Left ventricle myocardium superior (tissue), 1 donor: ENCODE data around the gene TMEM135. TPM values are rescaled to one million over a fixed set of nuclear protein-coding genes. Genes with fewer than 3 reads are reported as not detected.

Experiments
- ATAC-seq: fragments of 200-7000 bp; cut with Tn5 transposase; one replicate; pipeline ENCODE4 v1.9.1; 2020; ENCODE audit warnings: mild to moderate bottlenecking, moderate library complexity
- DNase-seq: peaks from one replicate; pipeline ENCODE4 v3.0.0-alpha.2; 2020
- intact Hi-C: fragments of 100-400 bp; cut with micrococcal nuclease; formaldehyde crosslinking; loops from one replicate; pipeline ENCODE4 v1.11.0; 2022
- total RNA-seq: library from RNA; stranded (reverse); fragmentation: NEBNext Ultra II Directional; extraction: Animal tissue kit (Norgen Biotek cat#: 25700); gene quantifications from one replicate; pipeline ENCODE4 v1.2.1, GENCODE V29; 2021
- donor health status: DM: no; HTN: yes; CAD: no; lungs with severe emphysema.

The TMEM135 gene
- total RNA-seq, 1 donor from 2014 or later: 20.1 TPM

DNA sequence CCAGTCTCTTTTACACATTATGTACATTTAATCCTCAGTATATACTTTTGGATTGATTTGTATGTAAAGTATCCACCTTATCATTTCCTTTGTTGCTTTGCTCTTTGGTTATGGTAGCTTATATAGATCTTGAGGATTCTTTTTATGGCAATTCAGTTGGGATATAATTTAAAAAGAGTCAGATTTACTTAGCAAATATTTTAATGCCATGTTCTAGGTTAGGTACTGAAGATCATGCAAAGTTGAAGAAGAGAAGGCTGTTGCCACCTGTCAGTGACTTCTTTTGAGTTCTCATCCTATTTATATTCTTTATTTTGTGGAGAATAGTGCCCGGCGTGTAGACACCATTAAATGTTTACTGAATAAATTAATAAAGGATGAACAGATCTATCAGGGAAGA lies 279.7 kb downstream of the TMEM135 start:
- ATAC-seq (no peak), DNase-seq (no peak)
- intact Hi-C loops: no loop called here

GRCh38 chr11:87320123-87320522 lies 282.4 kb downstream of the TMEM135 start:
- intact Hi-C loops: no loop called here
- no peak for ATAC-seq

DNA sequence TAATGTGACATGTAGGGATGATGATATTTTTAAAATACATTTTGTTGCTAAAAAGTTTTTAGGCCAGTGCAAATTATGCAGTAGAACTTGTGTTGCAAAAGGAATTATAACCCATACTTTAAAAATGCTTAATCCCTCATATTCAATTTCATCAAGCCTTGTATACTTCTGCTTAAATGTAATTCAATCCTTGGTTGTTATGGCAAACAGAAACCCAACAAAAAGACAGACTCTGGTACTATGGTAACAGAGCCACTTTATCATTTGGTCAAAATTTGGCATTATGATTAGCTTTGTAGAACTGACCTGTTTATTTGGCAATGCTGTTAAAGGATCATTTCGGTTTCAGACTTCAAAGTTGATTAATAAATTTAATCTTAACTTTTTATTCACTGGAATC lies 284.8 kb downstream of the TMEM135 start:
- no peak for ATAC-seq
- DNase-seq: no peak
- intact Hi-C loops: no loop called here

More at GRCh38 chr11:87320123-87320522, 282.4 kb downstream of the TMEM135 start:
- no peak for DNase-seq

- DNase-seq (no peak), ATAC-seq (no peak)
- intact Hi-C loops: no loop called here
Observed at GRCh38 chr11:87323899-87324298, 286.2 kb downstream of the TMEM135 start.

- intact Hi-C loops: no loop called here
- no peak for DNase-seq
- no peak for ATAC-seq
Observed at GRCh38 chr11:87324817-87325489, 287.2 kb downstream of the TMEM135 start.

DNA sequence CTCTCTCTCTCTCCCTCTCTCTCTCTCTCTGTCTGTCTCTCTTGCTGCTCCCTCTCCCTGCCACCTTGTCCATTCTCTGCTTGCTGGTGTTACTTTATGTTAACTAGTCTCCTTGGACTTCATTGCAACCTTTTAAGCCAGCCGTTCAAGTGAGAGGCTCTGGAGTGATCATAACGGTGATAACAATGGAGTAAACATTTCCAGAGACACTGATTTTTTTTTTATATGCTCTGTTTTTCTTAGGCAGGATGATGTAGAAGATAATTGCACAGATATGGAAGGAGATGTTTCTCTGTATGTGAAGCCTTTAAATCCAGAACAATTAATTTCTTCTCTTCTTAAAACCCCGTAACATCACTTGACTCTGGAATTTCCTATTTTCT lies 287.7 kb downstream of the TMEM135 start:
- intact Hi-C loops: no loop called here
- DNase-seq: no peak
- no peak for ATAC-seq

GRCh38 chr11:87326594-87326993 lies 288.9 kb downstream of the TMEM135 start:
- intact Hi-C loops: no loop called here

GRCh38 chr11:87329172-87329571 lies 291.4 kb downstream of the TMEM135 start:
- DNase-seq: no peak
- intact Hi-C loops: no loop called here
- no peak for ATAC-seq

More at GRCh38 chr11:87326594-87326993, 288.9 kb downstream of the TMEM135 start:
- ATAC-seq: no peak
- DNase-seq: no peak

- intact Hi-C loops: no loop called here
- peak; percentile 76 for ATAC-seq
Observed at GRCh38 chr11:87330187-87330601, 292.5 kb downstream of the TMEM135 start.

GRCh38 chr11:87331273-87331672 lies 293.5 kb downstream of the TMEM135 start:
- DNase-seq (no peak), ATAC-seq (peak; percentile 90)
- intact Hi-C loops: no loop called here

More at GRCh38 chr11:87330187-87330601, 292.5 kb downstream of the TMEM135 start:
- DNase-seq: no peak

DNA sequence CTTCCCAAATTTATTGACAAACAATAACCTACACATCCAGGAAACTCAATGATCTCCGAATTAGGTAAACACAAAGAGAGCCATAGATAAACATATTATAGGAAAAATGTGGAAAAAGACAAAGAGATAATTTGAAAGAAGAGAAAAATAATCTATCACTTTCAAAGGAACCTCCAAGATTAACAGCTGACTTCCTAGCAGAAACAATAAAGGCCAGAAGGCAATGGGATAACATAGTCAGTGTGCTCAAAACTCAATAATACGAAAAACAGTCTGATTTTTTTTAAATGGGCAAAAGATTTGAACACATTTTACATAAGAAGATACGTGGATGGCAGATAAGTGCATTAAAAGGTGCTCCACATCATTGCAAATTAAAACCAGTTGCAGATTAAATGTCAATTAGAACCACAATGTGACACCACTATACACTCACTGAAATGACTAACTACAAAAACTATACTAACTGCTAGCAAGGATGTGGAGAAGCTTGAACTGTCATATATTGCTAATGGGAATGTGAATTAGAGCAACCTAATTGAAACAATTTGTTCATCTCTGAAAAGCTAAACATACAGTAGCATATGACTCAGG lies 300.4 kb downstream of the TMEM135 start:
- intact Hi-C loops: no loop called here
- ATAC-seq (no peak), DNase-seq (no peak)

DNA sequence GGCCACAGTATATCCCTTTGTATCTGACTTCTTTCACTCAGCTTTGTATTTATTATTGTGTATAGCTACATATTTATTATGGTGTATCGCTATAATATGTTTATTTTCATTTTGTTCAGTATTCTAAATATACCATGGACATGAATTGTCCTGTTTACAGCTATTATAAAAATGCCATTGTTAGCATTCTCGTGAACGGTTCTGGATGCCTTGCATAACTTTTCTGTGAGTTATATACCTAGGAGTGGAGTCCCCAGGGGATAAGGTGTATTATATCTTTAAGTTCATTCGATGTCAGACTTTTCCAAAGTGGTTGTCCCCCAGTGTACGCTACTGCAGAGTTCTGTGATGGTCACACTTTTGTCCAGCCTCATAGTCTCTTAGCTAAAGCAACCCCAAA lies 301.7 kb downstream of the TMEM135 start:
- ATAC-seq (no peak), DNase-seq (no peak)
- intact Hi-C loops: no loop called here

DNA sequence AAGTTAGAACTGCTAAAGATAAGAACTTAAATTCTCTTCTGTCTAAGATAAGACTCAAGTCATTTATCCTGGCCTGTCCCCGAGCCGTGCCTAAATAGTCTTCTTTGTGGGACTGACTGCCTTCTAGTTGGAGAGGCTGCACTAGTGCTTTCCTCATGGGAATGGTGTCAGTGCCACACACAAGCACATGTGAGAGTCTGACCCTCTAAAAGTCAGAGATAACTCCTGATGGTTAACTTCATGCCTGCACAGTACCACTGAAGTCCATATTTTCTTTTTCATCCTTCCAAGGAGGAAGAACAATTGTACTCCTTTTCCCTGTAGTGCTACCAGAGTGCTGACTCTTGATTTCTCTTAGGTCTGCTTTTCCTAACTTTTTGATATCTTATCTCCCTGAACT lies 309.7 kb downstream of the TMEM135 start:
- ATAC-seq (no peak), DNase-seq (no peak)
- intact Hi-C loops: no loop called here

DNA sequence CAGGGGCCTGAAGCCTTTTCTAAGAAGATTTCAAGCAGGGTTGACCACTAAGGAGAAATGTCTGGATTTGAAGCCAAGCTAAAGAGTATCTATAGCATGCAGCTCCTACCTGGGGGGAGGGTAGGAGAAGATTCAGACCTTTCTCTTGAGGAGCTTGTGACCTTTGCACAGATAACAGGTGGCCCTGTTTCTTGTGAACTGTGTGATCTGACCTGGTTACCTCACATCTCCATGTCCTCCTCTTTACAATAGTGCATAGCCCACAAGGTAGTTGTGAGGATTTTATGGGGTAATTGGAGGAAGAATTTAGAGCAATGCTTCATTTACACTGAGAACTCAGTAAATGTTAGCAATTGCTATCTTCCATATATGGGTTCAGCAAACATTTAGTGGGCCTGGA lies 310.1 kb downstream of the TMEM135 start:
- DNase-seq: no peak
- intact Hi-C loops: no loop called here
- no peak for ATAC-seq

DNA sequence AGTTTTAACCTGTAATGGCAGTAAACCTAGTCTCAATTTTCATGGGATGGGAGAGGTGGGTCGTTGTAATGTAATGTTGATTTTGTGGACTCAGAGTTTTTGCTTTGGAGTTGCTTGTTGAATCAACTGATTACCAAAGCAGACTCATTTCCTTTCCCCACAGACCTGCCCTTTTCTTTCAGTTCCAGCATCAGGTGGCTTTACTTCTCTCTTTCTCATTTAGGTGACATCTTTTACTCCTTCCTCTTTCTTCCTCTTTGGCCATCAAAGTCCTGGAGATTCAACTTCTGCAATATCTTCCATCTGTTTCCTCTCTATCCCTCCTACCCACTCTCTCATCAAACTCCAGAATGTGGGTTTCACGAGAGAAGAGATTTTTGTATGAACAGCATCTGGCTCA lies 313.9 kb downstream of the TMEM135 start:
- DNase-seq (no peak), ATAC-seq (no peak)
- intact Hi-C loops: loop anchor here (5.0 kb wide), 1 partner anchor 71 kb away; no protein-coding TSS in a partner anchor

DNA sequence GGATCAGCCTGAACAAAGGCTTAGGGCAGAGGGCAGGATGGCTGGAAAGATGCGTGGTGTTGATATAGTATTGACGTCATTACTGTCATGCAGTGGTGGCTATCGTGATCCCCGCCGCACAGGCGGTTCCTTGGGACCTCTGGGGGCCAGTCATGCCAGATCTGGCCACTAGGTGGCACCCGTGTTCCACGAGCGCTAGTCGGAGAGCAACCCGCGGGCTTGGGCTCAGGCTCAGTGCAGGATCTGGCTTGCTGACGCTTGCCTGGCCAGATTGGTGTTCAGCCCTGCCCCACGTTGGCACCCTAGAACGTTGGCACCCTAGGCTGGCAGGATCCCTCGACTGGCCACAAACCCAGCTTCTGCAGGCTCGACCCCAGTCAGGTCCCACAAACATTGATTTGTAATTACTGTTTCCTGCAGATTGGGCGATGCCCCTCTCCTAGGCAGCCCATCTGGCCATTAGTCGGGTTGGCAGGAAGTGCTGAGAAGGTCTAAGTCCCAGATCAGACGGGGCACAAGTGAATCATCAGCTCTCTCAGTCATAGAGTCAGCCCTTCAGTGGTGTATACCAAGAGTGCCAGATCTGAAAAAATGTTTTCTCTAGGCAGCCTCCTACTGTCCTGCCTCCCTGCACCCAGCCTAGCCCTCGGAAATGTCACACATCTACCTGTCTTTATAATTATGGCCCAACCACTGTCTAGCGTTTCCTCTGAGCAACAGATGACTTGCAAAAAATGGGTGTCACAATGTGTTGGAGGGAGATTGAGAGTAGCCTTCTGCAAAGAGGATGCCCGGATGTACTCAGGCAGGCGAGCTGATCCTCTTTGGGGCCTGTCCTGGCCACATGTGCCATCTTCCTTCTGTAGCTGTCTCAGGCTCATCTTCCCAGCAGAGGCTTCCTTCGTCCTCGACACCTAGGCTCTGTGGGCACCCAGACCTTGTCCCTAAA lies 315.3 kb downstream of the TMEM135 start:
- ATAC-seq (peak; percentile 90), DNase-seq (peak; percentile 92)
- intact Hi-C loops: loop anchor here (5.0 kb wide), 1 partner anchor 69 kb away; no protein-coding TSS in a partner anchor

GRCh38 chr11:87353771-87354345 lies 316.1 kb downstream of the TMEM135 start:
- intact Hi-C loops: loop anchor here (5.0 kb wide), 1 partner anchor 68 kb away; no protein-coding TSS in a partner anchor
- DNase-seq (no peak), ATAC-seq (peak; percentile 29)

- intact Hi-C loops: no loop called here
- peak; percentile 10 for ATAC-seq
- peak; percentile 44 for DNase-seq
Observed at GRCh38 chr11:87355596-87355995, 317.9 kb downstream of the TMEM135 start.

GRCh38 chr11:87356428-87356827 lies 318.7 kb downstream of the TMEM135 start:
- DNase-seq: no peak
- intact Hi-C loops: no loop called here
- no peak for ATAC-seq
